NT2/D1 (cell line): ENCODE results near the gene HOXB3.
"Not testable (repeated sequence)": the region's sequence is repeated elsewhere in the genome, so short reads cannot be mapped to it uniquely, and the experiment has no call there.

Experiments used
- DNase-seq: peaks from one replicate; pipeline ENCODE4 v3.0.0-alpha.2; 2011; ENCODE audit warnings: low read depth, low spot score
- H3K27me3 ChIP-seq: 2 replicates; pipeline ENCODE4 v1.6.0; 2011; ENCODE audit warnings: mild to moderate bottlenecking; ENCODE audit not compliant: insufficient read length, insufficient read depth
- H3K36me3 ChIP-seq: 2 replicates; pipeline ENCODE4 v1.6.1; 2011; ENCODE audit warnings: mild to moderate bottlenecking, low read length, mixed read lengths; ENCODE audit not compliant: insufficient read depth, insufficient read length
- H3K4me1 ChIP-seq: 2 replicates; pipeline ENCODE4 v1.5.1; 2011; ENCODE audit not compliant: insufficient read depth, insufficient read length
- H3K4me3 ChIP-seq: 2 replicates; pipeline ENCODE4 v1.5.1; 2011; ENCODE audit warnings: low read depth; ENCODE audit not compliant: insufficient read length
- H3K9ac ChIP-seq: 2 replicates; pipeline ENCODE4 v1.6.0; 2011; ENCODE audit warnings: low read depth; ENCODE audit not compliant: insufficient read length
- H3K9me3 ChIP-seq: 2 replicates; pipeline ENCODE4 v1.5.1; 2011; ENCODE audit warnings: mild to moderate bottlenecking, low read length; ENCODE audit not compliant: insufficient read depth
- SUZ12 ChIP-seq: IDR thresholded peaks from 2 replicates; pipeline ENCODE4 v1.6.1; 2011; ENCODE audit not compliant: insufficient read length, insufficient read depth; ENCODE audit errors: extremely low read depth
- YY1 ChIP-seq: IDR thresholded peaks from 2 replicates; pipeline ENCODE4 v1.6.1; 2011; ENCODE audit not compliant: insufficient read length, insufficient read depth
- ZNF274 ChIP-seq: IDR thresholded peaks from 2 replicates; pipeline ENCODE4 v1.6.1; 2011; ENCODE audit warnings: mild to moderate bottlenecking, low read depth, low read length

HOXB3 gene

GRCh38 chr17:48542114-48542656 is 47.9 kb downstream of the HOXB3 start:
- DNase-seq, result no peak
- no peak overlapping the region for H3K4me3 ChIP-seq

GRCh38 chr17:48541577-48542113 is 48.4 kb downstream of the HOXB3 start:
- Histone ChIP-seq H3K9me3 (no peaks in the 10 kb centered on the region), H3K4me3 (no peak overlapping the region), H3K27me3 (peaks cover 76% of the 10 kb centered on the region), H3K36me3 (no peaks in the 10 kb centered on the region), H3K9ac (no peak overlapping the region), H3K4me1 (peaks cover 4% of the 10 kb centered on the region)
- no peak for DNase-seq
- TF ChIP-seq YY1, result no peak
- TF ChIP-seq SUZ12, result no peak
- TF ChIP-seq ZNF274, result no peak

More at GRCh38 chr17:48542114-48542656, 47.9 kb downstream of the HOXB3 start:
- TF ChIP-seq ZNF274, result no peak
- TF ChIP-seq YY1, result no peak
- TF ChIP-seq SUZ12, result no peak
- peaks cover 8% of the 10 kb centered on the region for H3K4me1 ChIP-seq
- H3K9ac ChIP-seq, result no peak overlapping the region
- H3K27me3 ChIP-seq, result peaks cover 82% of the 10 kb centered on the region
- H3K9me3 ChIP-seq, result no peaks in the 10 kb centered on the region
- no peaks in the 10 kb centered on the region for H3K36me3 ChIP-seq

DNA sequence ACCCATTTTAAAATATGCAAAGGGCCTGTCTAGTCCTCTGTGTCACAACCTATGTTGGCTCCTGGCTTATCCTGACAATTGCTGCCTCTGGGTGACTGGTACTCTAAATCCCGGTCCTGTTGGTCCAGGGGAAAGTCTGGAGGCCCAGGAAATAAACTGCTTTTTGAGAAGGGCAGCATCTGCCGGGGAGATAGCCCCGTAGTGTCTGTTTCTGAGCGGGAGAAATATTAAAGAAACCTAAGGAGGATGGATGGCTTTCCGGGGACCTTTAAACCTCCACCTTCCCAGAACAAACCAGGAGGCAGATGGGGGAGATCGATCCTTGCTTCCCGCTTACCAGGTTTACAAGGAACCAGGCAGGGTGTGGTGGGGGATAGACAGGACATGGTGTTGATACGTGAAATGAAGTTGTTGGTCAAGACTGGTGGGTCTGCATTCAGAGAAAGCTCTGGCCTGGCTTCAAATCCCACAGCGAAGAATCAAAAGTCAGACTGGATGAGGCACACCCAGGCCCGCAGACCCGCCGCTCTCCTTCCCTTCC is 48.9 kb downstream of the HOXB3 start:
- no peak overlapping the region for H3K9ac ChIP-seq
- H3K4me3 ChIP-seq, result no peak overlapping the region
- H3K9me3 ChIP-seq, result no peaks in the 10 kb centered on the region
- H3K36me3 ChIP-seq, result no peaks in the 10 kb centered on the region
- H3K4me1 ChIP-seq, result peaks cover 3% of the 10 kb centered on the region
- TF ChIP-seq ZNF274, result no peak
- TF ChIP-seq SUZ12, result no peak
- no peak for TF ChIP-seq YY1
- no peak for DNase-seq
- peaks cover 71% of the 10 kb centered on the region for H3K27me3 ChIP-seq

- H3K36me3 ChIP-seq, result no peaks in the 10 kb centered on the region
- no peak for DNase-seq
- H3K4me1 ChIP-seq, result peaks cover 3% of the 10 kb centered on the region
- H3K9me3 ChIP-seq, result no peaks in the 10 kb centered on the region
- no peak overlapping the region for H3K9ac ChIP-seq
- H3K27me3 ChIP-seq, result peaks cover 62% of the 10 kb centered on the region
- H3K4me3 ChIP-seq, result no peak overlapping the region
- no peak for TF ChIP-seq SUZ12
- no peak for TF ChIP-seq ZNF274
- TF ChIP-seq YY1, result no peak
These were observed 49.8 kb downstream of the HOXB3 start for GRCh38 chr17:48540213-48540612.

DNA sequence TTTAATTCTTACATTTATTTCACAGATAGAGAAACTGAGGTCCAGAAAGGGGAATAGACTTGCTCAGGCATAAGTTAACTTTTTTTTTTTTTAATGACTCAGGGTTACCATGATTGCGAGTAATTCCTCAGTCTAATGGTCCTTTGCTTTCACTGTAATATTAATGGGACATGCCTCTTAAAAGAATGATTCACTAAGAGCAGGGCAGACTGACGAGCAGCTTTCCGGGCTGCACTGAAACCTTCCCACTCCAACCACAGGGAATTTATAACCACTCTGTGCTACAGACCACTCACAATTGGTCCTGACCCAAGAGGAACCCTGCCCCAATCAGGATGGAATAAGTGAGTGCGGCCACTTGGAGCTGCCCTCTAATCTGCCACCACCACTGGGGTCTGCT is 50.9 kb downstream of the HOXB3 start:
- Histone ChIP-seq H3K9ac (no peak overlapping the region), H3K9me3 (no peaks in the 10 kb centered on the region), H3K4me1 (peaks cover 3% of the 10 kb centered on the region), H3K4me3 (no peak overlapping the region), H3K36me3 (no peaks in the 10 kb centered on the region), H3K27me3 (peaks cover 52% of the 10 kb centered on the region)
- TF ChIP-seq YY1 (no peak), SUZ12 (no peak), ZNF274 (no peak)
- DNase-seq, result no peak

GRCh38 chr17:48537316-48537715 is 52.7 kb downstream of the HOXB3 start:
- Histone ChIP-seq H3K36me3 (no peaks in the 10 kb centered on the region), H3K9ac (no peak overlapping the region), H3K4me1 (peaks cover 5% of the 10 kb centered on the region), H3K4me3 (no peak overlapping the region), H3K27me3 (peaks cover 36% of the 10 kb centered on the region), H3K9me3 (no peaks in the 10 kb centered on the region)
- TF ChIP-seq SUZ12 (no peak), YY1 (no peak), ZNF274 (no peak)
- no peak for DNase-seq

DNA sequence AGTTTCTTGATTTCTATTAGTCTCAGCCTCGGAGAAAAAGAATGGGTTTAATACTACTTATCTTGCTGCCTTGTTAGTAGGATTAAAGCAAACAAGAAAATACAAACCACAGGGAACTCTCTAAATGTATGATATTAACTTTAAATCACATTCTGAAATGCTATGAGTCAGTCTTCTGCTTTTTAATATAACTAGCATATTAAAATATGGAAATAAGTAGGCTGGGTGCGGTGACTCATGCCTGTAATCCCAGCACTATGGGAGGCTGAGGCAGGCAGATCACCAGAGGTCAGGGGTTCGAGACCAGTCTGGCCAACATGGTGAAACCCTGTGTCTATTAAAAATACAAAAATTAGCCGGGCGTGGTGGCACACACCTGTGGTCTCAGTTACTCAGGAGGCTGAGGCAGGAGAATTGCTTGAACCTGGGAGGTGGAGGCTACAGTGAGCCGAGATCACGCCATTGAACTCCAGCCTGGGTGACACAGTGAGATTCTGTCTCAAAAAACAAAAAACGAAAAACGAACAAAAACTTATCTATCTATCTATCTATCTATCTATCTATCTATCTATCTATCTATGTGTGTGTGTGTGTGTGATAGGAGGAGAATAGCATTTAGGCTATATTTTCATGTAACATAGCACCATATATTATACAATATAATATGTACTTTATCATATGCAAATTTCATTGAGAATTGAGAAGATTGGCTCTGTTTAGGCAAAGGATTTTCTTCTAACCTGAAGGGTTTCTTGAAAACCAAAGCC is 54.1 kb downstream of the HOXB3 start:
- H3K9ac ChIP-seq, H3K9me3 ChIP-seq, DNase-seq, H3K36me3 ChIP-seq, H3K4me3 ChIP-seq: not testable (repeated sequence)
- peaks cover 33% of the 10 kb centered on the region for H3K27me3 ChIP-seq
- peaks cover 11% of the 10 kb centered on the region for H3K4me1 ChIP-seq
